ENCODE measurements around the gene SLC6A7.

- no peak for TF ChIP-seq CTCF (IDR thresholded peaks at IDR 0.05)
- no peak for TF ChIP-seq POLR2A (IDR thresholded peaks at IDR 0.05)
- no peak for TF ChIP-seq POLR2AphosphoS5 (IDR thresholded peaks at IDR 0.05)
- TF ChIP-seq EP300 (IDR thresholded peaks at IDR 0.05) = no peak
Observed at GRCh38 chr5:150178262-150178661, 11.6 kb upstream of the SLC6A7 start.

Measured in stomach (tissue), 4 donors.